Spleen (tissue), 11 donors: ENCODE results near the gene FOXC1. TPM values are rescaled to one million over a fixed set of nuclear protein-coding genes. Genes with fewer than 3 reads are reported as not detected.
A peak's percentile ranks its signal among the peaks of the same experiment; 100 is the strongest.

ENCODE experiments used
- DNase-seq: peaks from one replicate; pipeline ENCODE4 v3.0.0-alpha.2; 2020
- H3K27ac ChIP-seq, 8 donors: fragments of 200-600 bp; sonication (generic) in 7 of 8; 1 replicate in 4 of 8; 2 replicates in 4 of 8; pipeline versions ENCODE4 v1.5.0 to v1.8.0; 2016 to 2021; ENCODE audit warnings: inconsistent platforms in 4 of 8, mild to moderate bottlenecking in 4 of 8, moderate library complexity in 1 of 8
- H3K27me3 ChIP-seq, 7 donors: fragments of 200-600 bp; sonication (generic) in 6 of 7; replicated peaks in 1 of 7; 1 replicate in 4 of 7; 2 replicates in 3 of 7; pipeline versions ENCODE4 v1.5.0 to v1.8.0; 2016 to 2021; ENCODE audit warnings: inconsistent platforms in 3 of 7, mild to moderate bottlenecking in 1 of 7
- H3K36me3 ChIP-seq, 6 donors: fragments of 200-600 bp; sonication (generic) in 5 of 6; 1 replicate in 4 of 6; 2 replicates in 2 of 6; pipeline versions ENCODE4 v1.5.0 to v1.8.0; 2016 to 2021; ENCODE audit warnings: inconsistent platforms in 2 of 6
- H3K4me1 ChIP-seq, 6 donors: fragments of 200-600 bp; sonication (generic) in 5 of 6; 1 replicate in 3 of 6; 2 replicates in 3 of 6; pipeline versions ENCODE4 v1.5.0 to v1.8.0; 2016 to 2021; ENCODE audit warnings: inconsistent platforms in 3 of 6
- H3K4me3 ChIP-seq, 8 donors: fragments of 200-600 bp; sonication (generic) in 7 of 8; 1 replicate in 4 of 8; 2 replicates in 4 of 8; pipeline versions ENCODE4 v1.5.0 to v1.8.0; 2016 to 2021; ENCODE audit warnings: inconsistent platforms in 4 of 8, mild to moderate bottlenecking in 4 of 8, moderate library complexity in 2 of 8
- H3K9me3 ChIP-seq, 8 donors: fragments of 200-600 bp; sonication (generic) in 7 of 8; 1 replicate in 4 of 8; 2 replicates in 4 of 8; pipeline versions ENCODE4 v1.5.0 to v1.8.0; 2016 to 2021; ENCODE audit warnings: inconsistent platforms in 4 of 8
- CTCF ChIP-seq, 11 experiments: fragments of 200-600 bp in 7 of 11; fragments of 450-650 bp in 4 of 11; sonication (generic) in 4 of 11; IDR thresholded peaks in 8 of 11; conservative IDR thresholded peaks in 3 of 11; 1 replicate in 7 of 11; 2 replicates in 4 of 11; pipeline versions ENCODE4 v1.4.0 to v1.8.0; 2016 to 2021; ENCODE audit warnings: antibody characterized with exemption in 11 of 11, inconsistent platforms in 4 of 11, mild to moderate bottlenecking in 1 of 11
- POLR2A ChIP-seq, 3 donors: fragments of 450-650 bp; IDR thresholded peaks; one replicate each; pipeline ENCODE4 v1.5.1; 2017; ENCODE audit warnings: antibody characterized with exemption in 3 of 3, mild to moderate bottlenecking in 1 of 3
- POLR2AphosphoS5 ChIP-seq, 3 donors: sonication (generic); formaldehyde crosslinking; IDR thresholded peaks; one replicate each; pipeline ENCODE4 v1.5.1; 2017; ENCODE audit warnings: antibody characterized with exemption in 3 of 3
- WGBS, 5 donors: extraction: QIAGEN DNeasy Blood & Tissue Kit in 3 of 5; methylation state at CpG; one replicate each; pipeline versions ENCODE4 v1.1.5 to v1.1.7; 2013 to 2018; 5-methylcytosine and 5-hydroxymethylcytosine counted together
- intact Hi-C: fragments of 100-400 bp; cut with DNase I; formaldehyde crosslinking; loops from one replicate; pipeline ENCODE4 v1.15.0; 2023; ENCODE audit warnings: low total_unique reads
- polyA plus RNA-seq, 3 donors: library from polyadenylated mRNA; stranded (reverse); fragments of 200-250 nt; gene quantifications; one replicate each; pipeline ENCODE4 v1.2.1, GENCODE V29; 2013
- total RNA-seq, 7 donors: library from RNA; depleted of rRNA in 3 of 7; stranded (reverse); fragments of >200 nt in 3 of 7; fragmentation: NEBNext Ultra II Directional in 4 of 7; extraction: Animal tissue kit (Norgen Biotek cat#: 25700) in 4 of 7; gene quantifications; one replicate each; pipeline versions ENCODE4 v1.1.0 to v1.2.1, GENCODE V29; 2016 to 2021
- donor health status: healthy with polysubstance abuse.
- donor health status: DM: no; HTN: no; CAD: no; lungs with moderate emphysema.
- donor health status: DM: no; HTN: no; CAD: no.
- donor health status: Bipolar disorder and iron deficiency.
- donor health status: healthy.
- donor health status: DM: no; HTN: no; CAD: no.
- donor health status: DM: yes; HTN: yes; CAD: no.

Gene FOXC1
- total and polyA plus RNA-seq, 10 donors, result 0.20 to 1.1 (median 0.55) TPM

DNA sequence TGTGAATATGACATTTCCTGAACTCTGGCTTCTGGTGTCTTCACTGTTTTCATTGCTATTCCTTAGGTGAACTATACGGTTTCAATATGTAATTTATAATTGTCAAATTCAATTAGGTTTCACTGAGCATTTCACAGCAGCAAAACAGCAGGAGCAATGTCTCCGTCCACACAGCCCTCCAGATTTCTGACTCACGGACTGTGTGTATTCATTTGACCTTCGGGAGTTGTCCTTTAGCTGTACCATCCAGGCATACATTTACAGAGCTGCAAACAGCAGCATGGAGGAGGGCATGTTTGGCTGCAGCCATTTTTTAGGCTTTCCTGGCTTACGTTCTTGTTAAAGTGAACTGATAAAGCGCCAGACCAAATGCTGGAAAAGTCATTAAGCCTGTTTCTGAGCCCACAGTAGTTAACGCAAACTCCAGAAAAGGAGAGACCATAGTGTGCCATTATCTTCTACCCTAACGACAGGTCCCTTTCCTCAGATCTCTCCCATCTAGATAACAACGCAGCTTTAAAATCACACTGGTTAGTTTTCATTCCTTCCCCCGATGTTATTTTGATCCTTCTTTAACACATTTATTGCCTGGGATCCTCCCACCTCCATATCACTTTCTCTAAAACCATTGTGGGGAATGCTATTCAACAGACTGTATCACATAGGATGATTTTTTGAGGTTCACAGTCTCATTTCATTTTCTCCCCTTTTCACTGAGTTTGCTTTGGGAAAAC is 18.3 kb downstream of the FOXC1 start:
- Histone ChIP-seq H3K27me3 (peaks cover 0 to 73% (median 58%) of the 10 kb centered on the region in 7 donors), H3K36me3 (peaks cover 0 to 13% (median 0%) of the 10 kb centered on the region in 6 donors), H3K4me3 (no peak overlapping the region), H3K9me3 (no peaks in the 10 kb centered on the region), H3K4me1 (peaks cover 10 to 28% (median 23%) of the 10 kb centered on the region in 6 donors), H3K27ac (no peak overlapping the region)
- intact Hi-C loops, result no loop called here
- WGBS, 5 donors, result 81 to 92% (median 85%) methylated on average over 10 of the region's 10 CpGs
- DNase-seq, result peak; percentile 24
- TF ChIP-seq CTCF (IDR thresholded peaks at IDR 0.05 in 8 of 11, conservative IDR thresholded peaks at IDR 0.05 in 3 of 11) (no peak), POLR2AphosphoS5 (IDR thresholded peaks at IDR 0.05) (no peak), POLR2A (IDR thresholded peaks at IDR 0.05) (no peak)

GRCh38 chr6:1629316-1629715 is 19.6 kb downstream of the FOXC1 start:
- Histone ChIP-seq H3K4me1 (peaks cover 10 to 22% (median 18%) of the 10 kb centered on the region in 6 donors), H3K27me3 (peaks cover 0 to 61% (median 45%) of the 10 kb centered on the region in 7 donors), H3K9me3 (no peaks in the 10 kb centered on the region), H3K4me3 (no peak overlapping the region), H3K27ac (no peak overlapping the region), H3K36me3 (no peaks in the 10 kb centered on the region)
- 78 to 95% (median 87%) methylated on average over 14 of the region's 14 CpGs for WGBS, 5 donors
- TF ChIP-seq CTCF (IDR thresholded peaks at IDR 0.05 in 8 of 11, conservative IDR thresholded peaks at IDR 0.05 in 3 of 11) (no peak), POLR2A (IDR thresholded peaks at IDR 0.05) (no peak), POLR2AphosphoS5 (IDR thresholded peaks at IDR 0.05) (no peak)
- peak; percentile 66 for DNase-seq
- intact Hi-C loops, result no loop called here

DNA sequence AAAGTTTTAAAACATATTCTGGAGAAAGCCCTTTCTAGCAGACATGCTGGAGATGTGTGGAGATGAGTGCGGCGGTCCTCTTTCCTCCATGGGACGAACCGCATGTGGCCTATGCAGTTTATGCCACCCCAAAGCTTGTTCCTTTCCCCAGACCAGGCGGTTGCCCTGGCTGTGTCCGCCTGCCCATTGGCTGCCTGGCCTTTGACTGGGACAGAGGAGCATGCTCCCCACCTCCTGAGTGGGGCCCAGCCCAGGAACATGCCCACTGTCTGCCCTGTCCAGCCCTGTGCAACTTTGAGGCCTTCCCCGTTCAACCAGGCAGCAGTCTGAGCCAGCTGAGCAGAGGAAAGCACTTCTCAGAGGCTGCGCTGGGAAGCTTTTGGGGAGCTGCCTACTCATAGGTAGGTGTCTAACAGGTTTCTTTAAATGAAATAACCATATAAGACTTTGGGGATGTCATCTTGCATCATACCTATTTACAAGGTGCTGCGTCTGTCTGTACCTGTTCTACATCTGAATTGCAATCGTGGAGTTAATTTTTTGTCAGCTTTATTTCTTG is 20.6 kb downstream of the FOXC1 start:
- DNase-seq, result peak; percentile 59
- intact Hi-C loops, result no loop called here
- Histone ChIP-seq H3K27me3 (peaks cover 0 to 56% (median 35%) of the 10 kb centered on the region in 7 donors), H3K36me3 (no peaks in the 10 kb centered on the region), H3K27ac (no peak overlapping the region), H3K4me1 (peaks cover 2 to 12% (median 8%) of the 10 kb centered on the region in 6 donors), H3K9me3 (no peaks in the 10 kb centered on the region), H3K4me3 (no peak overlapping the region)
- WGBS, 5 donors, result 91 to 98% (median 95%) methylated on average over 8 to 10 of the region's 10 CpGs
- TF ChIP-seq POLR2A (IDR thresholded peaks at IDR 0.05) (no peak), CTCF (IDR thresholded peaks at IDR 0.05 in 8 of 11, conservative IDR thresholded peaks at IDR 0.05 in 3 of 11) (no peak), POLR2AphosphoS5 (IDR thresholded peaks at IDR 0.05) (no peak)

GRCh38 chr6:1630771-1631217 is 21.1 kb downstream of the FOXC1 start:
- 92 to 96% (median 94%) methylated on average over 11 of the region's 11 CpGs for WGBS, 5 donors
- H3K9me3 ChIP-seq, result no peaks in the 10 kb centered on the region
- H3K4me1 ChIP-seq, result peaks cover 0 to 7% (median 4%) of the 10 kb centered on the region in 6 donors
- intact Hi-C loops, result no loop called here
- H3K27ac ChIP-seq, result no peak overlapping the region
- no peak overlapping the region for H3K4me3 ChIP-seq
- no peaks in the 10 kb centered on the region for H3K36me3 ChIP-seq
- peaks cover 0 to 56% (median 30%) of the 10 kb centered on the region in 7 donors for H3K27me3 ChIP-seq
- TF ChIP-seq POLR2AphosphoS5 (IDR thresholded peaks at IDR 0.05), result no peak
- TF ChIP-seq POLR2A (IDR thresholded peaks at IDR 0.05), result no peak
- no peak for TF ChIP-seq CTCF (IDR thresholded peaks at IDR 0.05 in 8 of 11, conservative IDR thresholded peaks at IDR 0.05 in 3 of 11)
- DNase-seq, result no peak
